ENCODE measurements around the gene XYLT1.

DNA sequence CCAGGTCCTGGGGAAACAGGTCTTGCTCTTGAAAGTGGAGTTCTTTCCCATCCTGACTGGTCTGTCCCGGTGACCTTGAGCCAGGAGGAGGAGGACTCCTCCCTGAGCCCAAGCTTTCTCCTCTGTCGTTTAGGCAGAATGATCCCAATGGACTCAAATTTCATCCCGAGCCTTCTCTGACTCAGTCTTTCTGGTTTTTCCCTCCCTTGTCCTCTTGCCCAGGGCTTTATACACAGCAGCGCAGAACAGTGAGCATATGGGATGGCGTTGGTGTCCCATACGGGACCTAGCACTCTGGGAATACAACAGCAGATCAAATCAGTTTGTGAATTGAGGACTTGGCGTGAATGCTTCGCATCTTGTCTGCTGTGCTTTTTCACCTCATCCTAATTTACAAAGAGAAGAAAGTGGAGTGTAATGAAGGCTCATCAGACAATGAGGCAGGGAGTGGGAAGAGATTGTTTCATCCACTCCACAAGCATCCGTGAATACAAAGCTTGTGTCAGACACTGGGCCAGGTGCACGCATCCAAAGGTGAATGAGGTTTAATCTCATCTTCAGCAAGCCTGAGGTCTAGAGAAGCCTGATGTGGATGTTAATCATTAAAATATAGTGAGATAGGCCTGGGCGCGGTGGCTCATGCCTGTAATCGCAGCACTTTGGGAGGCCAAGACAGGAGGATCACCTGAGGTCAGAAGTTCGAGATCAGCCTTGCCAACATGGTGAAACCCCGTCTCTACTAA lies 1.1 kb upstream of the XYLT1 start:
- TF ChIP-seq, protein P1, sequence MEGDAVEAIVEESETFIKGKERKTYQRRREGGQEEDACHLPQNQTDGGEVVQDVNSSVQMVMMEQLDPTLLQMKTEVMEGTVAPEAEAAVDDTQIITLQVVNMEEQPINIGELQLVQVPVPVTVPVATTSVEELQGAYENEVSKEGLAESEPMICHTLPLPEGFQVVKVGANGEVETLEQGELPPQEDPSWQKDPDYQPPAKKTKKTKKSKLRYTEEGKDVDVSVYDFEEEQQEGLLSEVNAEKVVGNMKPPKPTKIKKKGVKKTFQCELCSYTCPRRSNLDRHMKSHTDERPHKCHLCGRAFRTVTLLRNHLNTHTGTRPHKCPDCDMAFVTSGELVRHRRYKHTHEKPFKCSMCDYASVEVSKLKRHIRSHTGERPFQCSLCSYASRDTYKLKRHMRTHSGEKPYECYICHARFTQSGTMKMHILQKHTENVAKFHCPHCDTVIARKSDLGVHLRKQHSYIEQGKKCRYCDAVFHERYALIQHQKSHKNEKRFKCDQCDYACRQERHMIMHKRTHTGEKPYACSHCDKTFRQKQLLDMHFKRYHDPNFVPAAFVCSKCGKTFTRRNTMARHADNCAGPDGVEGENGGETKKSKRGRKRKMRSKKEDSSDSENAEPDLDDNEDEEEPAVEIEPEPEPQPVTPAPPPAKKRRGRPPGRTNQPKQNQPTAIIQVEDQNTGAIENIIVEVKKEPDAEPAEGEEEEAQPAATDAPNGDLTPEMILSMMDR (conservative IDR thresholded peaks at IDR 0.05; ENCODE audit: low read length), result no peak
- TF ChIP-seq EZH2phosphoT487 (IDR thresholded peaks at IDR 0.05; ENCODE audit: borderline replicate concordance), result no peak

Measured in Loucy (cell line).